22Rv1 (cell line): ENCODE results near the gene GJA5.

ENCODE experiments used
- CTCF ChIP-seq: fragments of 450-650 bp; IDR thresholded peaks from 2 replicates; pipeline ENCODE4 v1.5.1; 2017; ENCODE audit warnings: mild to moderate bottlenecking
- ZFX ChIP-seq: fragments of 450-650 bp; IDR thresholded peaks from 2 replicates; pipeline ENCODE4 v1.6.1; 2017; ENCODE audit warnings: antibody characterized with exemption, borderline replicate concordance

- TF ChIP-seq CTCF (no peak), ZFX (no peak)
These were observed 8.7 kb upstream of the GJA5 start for GRCh38 chr1:147769106-147769505.
